ENCODE data around the gene KLHL9. TPM values are rescaled to one million over a fixed set of nuclear protein-coding genes. Genes with fewer than 3 reads are reported as not detected.
"Not testable (repeated sequence)": the region's sequence is repeated elsewhere in the genome, so short reads cannot be mapped to it uniquely, and the experiment has no call there.

The KLHL9 gene
- 10 to 100 TPM; 16.0 to 16.3 TPM for total RNA-seq
- polyA plus RNA-seq: 16.9 TPM

GRCh38 chr9:21334701-21335632, at the start of gene KLHL9:
KLHL9 (minus strand) TSS chr9:21335404; CDS start chr9:21334859, 545 bp downstream.
- H3K27ac Mint-ChIP-seq: peak within 1 kb of the TSS; percentile 94 to 97 (median 96)
- POLR2A ChIA-PET: interaction anchor here (0.6 to 1.3 kb wide), 8 partner anchors 22 to 713 kb away, joined by 3 to 6 read pairs (median 3); partner anchors contain the start of gene MLLT3
- peak; percentile 81 to 92 (median 86) for DNase-seq

GRCh38 chr9:21383627-21384026, 48.4 kb upstream of the KLHL9 start:
- ChIA-PET CTCF (no interaction called here), POLR2A (no interaction called here)
- H3K4me3 Mint-ChIP-seq: peak overlapping the region in 2 of 7 donors; percentile 3 to 23
- Histone ChIP-seq H3K36me3 (ENCODE audit: insufficient read depth, low read length) (no peaks in the 10 kb centered on the region), H3K4me3 (ENCODE audit: low read length) (no peak overlapping the region), H3K27ac (ENCODE audit: low read depth, low read length) (no peak overlapping the region), H3K4me1 (ENCODE audit: insufficient read depth, low read length) (peaks cover 5% of the 10 kb centered on the region), H3K27me3 (ENCODE audit: insufficient read depth, low read length, poor library complexity, severe bottlenecking) (no peaks in the 10 kb centered on the region), H3K9me3 (ENCODE audit: low read length) (no peaks in the 10 kb centered on the region)
- peaks cover 11 to 65% of the 10 kb centered on the region in 2 donors for H3K27me3 Mint-ChIP-seq
- no peak for DNase-seq
- H3K36me3 Mint-ChIP-seq: no peaks in the 10 kb centered on the region
- H3K27ac Mint-ChIP-seq: no peak overlapping the region
- no peaks in the 10 kb centered on the region for H3K9me3 Mint-ChIP-seq
- peaks cover 6 to 26% (median 19%) of the 10 kb centered on the region in 3 donors for H3K4me1 Mint-ChIP-seq

More at GRCh38 chr9:21334701-21335632, at the start of gene KLHL9:
- Histone ChIP-seq H3K4me3 (ENCODE audit: low read length) (peak within 1 kb of the TSS; percentile 84), H3K4me1 (ENCODE audit: insufficient read depth, low read length) (peaks cover 47% of the 10 kb centered on the region), H3K27ac (ENCODE audit: low read depth, low read length) (peak within 1 kb of the TSS; percentile 89), H3K36me3 (ENCODE audit: insufficient read depth, low read length) (no peaks in the 10 kb centered on the region), H3K9me3 (ENCODE audit: low read length) (no peaks in the 10 kb centered on the region), H3K27me3 (ENCODE audit: insufficient read depth, low read length, poor library complexity, severe bottlenecking) (peaks cover 5% of the 10 kb centered on the region)
- peaks cover 6 to 8% of the 10 kb centered on the region in 2 donors for H3K27me3 Mint-ChIP-seq
- H3K4me3 Mint-ChIP-seq: peak within 1 kb of the TSS; percentile 92 to 99 (median 94)
- H3K9me3 Mint-ChIP-seq: peaks cover 0 to 5% (median 0%) of the 10 kb centered on the region in 5 donors
- H3K36me3 Mint-ChIP-seq: peaks cover 6 to 41% (median 6%) of the 10 kb centered on the region in 3 donors
- peaks cover 54 to 63% (median 61%) of the 10 kb centered on the region in 3 donors for H3K4me1 Mint-ChIP-seq
- CTCF ChIA-PET: interaction anchor here (0.7 to 3.2 kb wide), 9 partner anchors 8 to 152 kb away, joined by 3 to 25 read pairs (median 3); no protein-coding TSS in a partner anchor

- Histone ChIP-seq H3K4me1 (ENCODE audit: insufficient read depth, low read length) (peaks cover 5% of the 10 kb centered on the region), H3K4me3 (ENCODE audit: low read length) (no peak overlapping the region), H3K36me3 (ENCODE audit: insufficient read depth, low read length) (no peaks in the 10 kb centered on the region), H3K27ac (ENCODE audit: low read depth, low read length) (no peak overlapping the region), H3K27me3 (ENCODE audit: insufficient read depth, low read length, poor library complexity, severe bottlenecking) (no peaks in the 10 kb centered on the region), H3K9me3 (ENCODE audit: low read length) (no peaks in the 10 kb centered on the region)
- H3K36me3 Mint-ChIP-seq: no peaks in the 10 kb centered on the region
- peak overlapping the region in 6 of 7 donors; percentile 4 to 72 (median 30) for H3K4me3 Mint-ChIP-seq
- POLR2A ChIA-PET: no interaction called here
- H3K4me1 Mint-ChIP-seq: peaks cover 6 to 26% (median 21%) of the 10 kb centered on the region in 3 donors
- H3K9me3 Mint-ChIP-seq: peaks cover 0 to 4% (median 0%) of the 10 kb centered on the region in 5 donors
- peak overlapping the region in 3 of 8 donors; percentile 27 to 51 (median 43) for H3K27ac Mint-ChIP-seq
- DNase-seq: peak in 1 of 5 donors; percentile 44
- H3K27me3 Mint-ChIP-seq: peaks cover 14 to 61% of the 10 kb centered on the region in 2 donors
- CTCF ChIA-PET: interaction anchor here (1.3 to 5.0 kb wide), 2 partner anchors 14 to 146 kb away, joined by 3 to 19 read pairs; no protein-coding TSS in a partner anchor
These were observed 46.5 kb upstream of the KLHL9 start for GRCh38 chr9:21381448-21382339.

GRCh38 chr9:21371467-21371866, 36.3 kb upstream of the KLHL9 start:
- peaks cover 2 to 34% of the 10 kb centered on the region in 2 donors for H3K27me3 Mint-ChIP-seq
- H3K4me1 Mint-ChIP-seq; H3K27ac ChIP-seq (ENCODE audit: low read depth, low read length); CTCF ChIA-PET; POLR2A ChIA-PET; H3K4me3 Mint-ChIP-seq; H3K27ac Mint-ChIP-seq; H3K4me1 ChIP-seq (ENCODE audit: insufficient read depth, low read length); H3K4me3 ChIP-seq (ENCODE audit: low read length); H3K36me3 ChIP-seq (ENCODE audit: insufficient read depth, low read length); H3K9me3 Mint-ChIP-seq; H3K9me3 ChIP-seq (ENCODE audit: low read length); H3K36me3 Mint-ChIP-seq; H3K27me3 ChIP-seq (ENCODE audit: insufficient read depth, low read length, poor library complexity, severe bottlenecking); DNase-seq: not testable (repeated sequence)

- ChIA-PET CTCF (no interaction called here), POLR2A (no interaction called here)
- H3K9me3 Mint-ChIP-seq: no peaks in the 10 kb centered on the region
These were observed 32.8 kb upstream of the KLHL9 start, which contains the start of gene IFNA13 for GRCh38 chr9:21367957-21368356. IFNA13 (minus strand) TSS chr9:21368057; CDS start chr9:21368010, 47 bp downstream.

GRCh38 chr9:21367169-21367568, 32.0 kb upstream of the KLHL9 start:
- CTCF ChIA-PET, H3K4me3 Mint-ChIP-seq: not testable (repeated sequence)

More at GRCh38 chr9:21367957-21368356, 32.8 kb upstream of the KLHL9 start, which contains the start of gene IFNA13:
- no peaks in the 10 kb centered on the region for H3K4me1 ChIP-seq (ENCODE audit: insufficient read depth, low read length)
- H3K27me3 Mint-ChIP-seq: peaks cover 15 to 43% of the 10 kb centered on the region in 2 donors
- H3K4me3 ChIP-seq (ENCODE audit: low read length): no peak within 1 kb of the TSS
- DNase-seq: no peak
- H3K27ac Mint-ChIP-seq: no peak within 1 kb of the TSS
- no peaks in the 10 kb centered on the region for H3K36me3 ChIP-seq (ENCODE audit: insufficient read depth, low read length)
- H3K4me3 Mint-ChIP-seq: no peak within 1 kb of the TSS
- H3K9me3 ChIP-seq (ENCODE audit: low read length): no peaks in the 10 kb centered on the region
- no peaks in the 10 kb centered on the region for H3K27me3 ChIP-seq (ENCODE audit: insufficient read depth, low read length, poor library complexity, severe bottlenecking)
- no peak within 1 kb of the TSS for H3K27ac ChIP-seq (ENCODE audit: low read depth, low read length)
- H3K36me3 Mint-ChIP-seq: no peaks in the 10 kb centered on the region
- no peaks in the 10 kb centered on the region for H3K4me1 Mint-ChIP-seq

GRCh38 chr9:21362287-21362686, 27.1 kb upstream of the KLHL9 start:
- H3K36me3 ChIP-seq (ENCODE audit: insufficient read depth, low read length): no peaks in the 10 kb centered on the region
- Mint-ChIP-seq H3K9me3 (no peaks in the 10 kb centered on the region), H3K27ac (no peak overlapping the region), H3K4me1 (peaks cover 8 to 15% (median 14%) of the 10 kb centered on the region in 3 donors), H3K27me3 (peaks cover 22 to 31% of the 10 kb centered on the region in 2 donors), H3K36me3 (no peaks in the 10 kb centered on the region), H3K4me3 (no peak overlapping the region)
- H3K9me3 ChIP-seq (ENCODE audit: low read length): no peaks in the 10 kb centered on the region
- CTCF ChIA-PET: no interaction called here
- no peak overlapping the region for H3K27ac ChIP-seq (ENCODE audit: low read depth, low read length)
- H3K4me3 ChIP-seq (ENCODE audit: low read length): no peak overlapping the region
- peaks cover 9% of the 10 kb centered on the region for H3K4me1 ChIP-seq (ENCODE audit: insufficient read depth, low read length)
- POLR2A ChIA-PET: no interaction called here
- H3K27me3 ChIP-seq (ENCODE audit: insufficient read depth, low read length, poor library complexity, severe bottlenecking): no peaks in the 10 kb centered on the region
- no peak for DNase-seq

More at GRCh38 chr9:21367169-21367568, 32.0 kb upstream of the KLHL9 start:
- H3K36me3 ChIP-seq (ENCODE audit: insufficient read depth, low read length); DNase-seq; H3K27me3 ChIP-seq (ENCODE audit: insufficient read depth, low read length, poor library complexity, severe bottlenecking); H3K27ac ChIP-seq (ENCODE audit: low read depth, low read length); POLR2A ChIA-PET; H3K4me1 Mint-ChIP-seq; H3K9me3 Mint-ChIP-seq; H3K4me1 ChIP-seq (ENCODE audit: insufficient read depth, low read length); H3K36me3 Mint-ChIP-seq; H3K9me3 ChIP-seq (ENCODE audit: low read length); H3K27ac Mint-ChIP-seq; H3K4me3 ChIP-seq (ENCODE audit: low read length): not testable (repeated sequence)
- H3K27me3 Mint-ChIP-seq: peaks cover 18 to 40% of the 10 kb centered on the region in 2 donors
